Right lobe of liver (tissue), 4 donors: ENCODE results near the gene CACNG8.

ENCODE experiments used
- POLR2A ChIP-seq: fragments of 450-650 bp; IDR thresholded peaks from one replicate; pipeline ENCODE4 v1.6.1; 2017; ENCODE audit warnings: antibody characterized with exemption, mild to moderate bottlenecking
- TF ChIP-seq, protein P1 (sequence below), 4 donors: fragments of 200-600 bp in 3 of 4; fragments of 450-650 bp in 1 of 4; IDR thresholded peaks; one replicate each; pipeline versions ENCODE4 v1.5.1 to v1.8.0; 2016 to 2022; ENCODE audit warnings: antibody characterized with exemption in 4 of 4, mild to moderate bottlenecking in 2 of 4
- donor health status: DM: no; HTN: no; CAD: no.
- donor health status: DM: no; HTN: no; CAD: no.
- donor health status: DM: no; HTN: yes; CAD: no.

DNA sequence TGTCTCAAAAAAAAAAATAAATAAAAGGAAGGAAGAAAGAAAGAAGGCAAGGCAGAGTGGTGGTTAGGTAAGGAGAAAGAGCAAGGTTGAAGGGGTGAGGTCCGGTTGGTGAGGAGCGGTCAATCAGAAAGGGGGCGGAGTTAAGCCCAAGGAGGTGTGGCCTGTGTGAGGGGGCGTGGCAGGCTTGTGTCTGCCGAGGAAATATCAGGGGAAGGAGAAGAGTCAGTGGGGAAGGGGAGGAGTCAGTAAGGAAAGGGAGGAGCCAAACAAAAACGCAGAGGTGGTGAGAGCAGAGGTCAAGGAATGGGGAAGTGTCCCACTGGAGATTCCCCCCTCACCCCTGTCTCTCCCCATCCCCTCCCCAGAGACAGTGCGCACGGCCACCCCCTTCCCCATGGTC lies 47.7 kb upstream of the CACNG8 start:
- TF ChIP-seq, protein P1, sequence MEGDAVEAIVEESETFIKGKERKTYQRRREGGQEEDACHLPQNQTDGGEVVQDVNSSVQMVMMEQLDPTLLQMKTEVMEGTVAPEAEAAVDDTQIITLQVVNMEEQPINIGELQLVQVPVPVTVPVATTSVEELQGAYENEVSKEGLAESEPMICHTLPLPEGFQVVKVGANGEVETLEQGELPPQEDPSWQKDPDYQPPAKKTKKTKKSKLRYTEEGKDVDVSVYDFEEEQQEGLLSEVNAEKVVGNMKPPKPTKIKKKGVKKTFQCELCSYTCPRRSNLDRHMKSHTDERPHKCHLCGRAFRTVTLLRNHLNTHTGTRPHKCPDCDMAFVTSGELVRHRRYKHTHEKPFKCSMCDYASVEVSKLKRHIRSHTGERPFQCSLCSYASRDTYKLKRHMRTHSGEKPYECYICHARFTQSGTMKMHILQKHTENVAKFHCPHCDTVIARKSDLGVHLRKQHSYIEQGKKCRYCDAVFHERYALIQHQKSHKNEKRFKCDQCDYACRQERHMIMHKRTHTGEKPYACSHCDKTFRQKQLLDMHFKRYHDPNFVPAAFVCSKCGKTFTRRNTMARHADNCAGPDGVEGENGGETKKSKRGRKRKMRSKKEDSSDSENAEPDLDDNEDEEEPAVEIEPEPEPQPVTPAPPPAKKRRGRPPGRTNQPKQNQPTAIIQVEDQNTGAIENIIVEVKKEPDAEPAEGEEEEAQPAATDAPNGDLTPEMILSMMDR (IDR thresholded peaks at IDR 0.05), result no peak
- no peak for TF ChIP-seq POLR2A
